ENCODE results near the gene MYO5B.
A peak's percentile ranks its signal among the peaks of the same experiment; 100 is the strongest.
"Not testable (repeated sequence)": the region's sequence is repeated elsewhere in the genome, so short reads cannot be mapped to it uniquely, and the experiment has no call there.

MYO5B gene

GRCh38 chr18:49798001-49798400 is 396.9 kb downstream of the MYO5B start:
- no peak overlapping the region for H3K9ac ChIP-seq (ENCODE audit: low read length in 5 of 5)
- no peaks in the 10 kb centered on the region for H3K4me1 ChIP-seq (ENCODE audit: control insufficient read depth in 5 of 5, insufficient read depth in 5 of 5, low read length in 5 of 5)
- H3K9me3 ChIP-seq (ENCODE audit: control insufficient read depth in 5 of 5, low read length in 5 of 5): no peaks in the 10 kb centered on the region
- H3K27me3 ChIP-seq (ENCODE audit: control insufficient read depth in 5 of 5, insufficient read depth in 4 of 5, low read length in 5 of 5): no peaks in the 10 kb centered on the region
- no peak overlapping the region for H3K27ac ChIP-seq (ENCODE audit: low read depth, low read length)
- peaks cover 30 to 53% (median 49%) of the 10 kb centered on the region in 5 donors for H3K36me3 ChIP-seq (ENCODE audit: control insufficient read depth in 5 of 5, insufficient read depth in 5 of 5, low read length in 5 of 5)
- no peak overlapping the region for H3K4me3 ChIP-seq (ENCODE audit: low read depth in 1 of 5, low read length in 5 of 5)

DNA sequence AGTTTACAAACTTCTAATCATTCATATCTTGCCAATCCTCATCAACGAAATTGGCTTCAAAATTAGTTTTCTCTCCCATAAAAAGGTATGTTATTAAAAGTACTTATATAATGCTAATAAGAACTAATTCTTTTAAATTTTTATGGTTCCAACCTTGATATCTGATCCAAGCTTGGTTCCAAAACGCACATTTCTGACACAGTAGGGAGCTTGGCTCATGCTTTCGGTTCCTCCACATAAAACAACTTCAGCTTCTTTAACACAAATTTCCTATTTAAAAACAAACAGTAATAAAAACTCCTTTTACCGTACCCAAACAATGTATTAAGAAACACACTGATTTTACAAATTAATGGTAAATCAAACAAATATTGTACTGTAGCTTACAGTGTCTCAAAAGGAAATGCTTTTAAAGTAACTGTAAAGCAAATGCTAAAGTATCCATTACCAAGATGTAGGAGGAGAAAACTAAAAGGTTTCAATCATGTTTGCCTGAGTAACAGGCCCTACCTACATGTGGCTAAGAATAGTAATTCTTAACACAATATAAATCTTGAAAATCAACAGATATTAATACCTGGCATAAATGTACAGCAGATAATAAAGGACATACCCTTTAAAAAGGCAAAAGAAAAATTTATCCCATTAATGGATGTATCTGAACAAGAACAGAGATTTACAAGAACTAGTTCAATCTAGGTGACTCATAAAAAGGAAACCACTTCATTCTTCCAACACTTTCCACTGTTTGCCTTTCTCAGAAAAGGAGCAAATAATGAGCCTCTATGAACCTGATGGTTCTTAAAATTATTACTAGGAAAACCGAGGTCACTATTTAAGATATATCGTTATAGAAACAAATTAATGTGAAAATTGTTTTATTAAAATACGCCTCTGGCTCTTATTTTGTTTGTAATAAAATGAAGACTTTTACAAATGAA is 399.1 kb downstream of the MYO5B start:
- no peak overlapping the region for H3K9ac ChIP-seq (ENCODE audit: low read length in 5 of 5)
- no peaks in the 10 kb centered on the region for H3K4me1 ChIP-seq (ENCODE audit: control insufficient read depth in 5 of 5, insufficient read depth in 5 of 5, low read length in 5 of 5)
- no peaks in the 10 kb centered on the region for H3K9me3 ChIP-seq (ENCODE audit: control insufficient read depth in 5 of 5, low read length in 5 of 5)
- peaks cover 39 to 57% (median 57%) of the 10 kb centered on the region in 5 donors for H3K36me3 ChIP-seq (ENCODE audit: control insufficient read depth in 5 of 5, insufficient read depth in 5 of 5, low read length in 5 of 5)
- H3K27ac ChIP-seq (ENCODE audit: low read depth, low read length): no peak overlapping the region
- H3K4me3 ChIP-seq (ENCODE audit: low read depth in 1 of 5, low read length in 5 of 5): no peak overlapping the region
- no peaks in the 10 kb centered on the region for H3K27me3 ChIP-seq (ENCODE audit: control insufficient read depth in 5 of 5, insufficient read depth in 4 of 5, low read length in 5 of 5)

DNA sequence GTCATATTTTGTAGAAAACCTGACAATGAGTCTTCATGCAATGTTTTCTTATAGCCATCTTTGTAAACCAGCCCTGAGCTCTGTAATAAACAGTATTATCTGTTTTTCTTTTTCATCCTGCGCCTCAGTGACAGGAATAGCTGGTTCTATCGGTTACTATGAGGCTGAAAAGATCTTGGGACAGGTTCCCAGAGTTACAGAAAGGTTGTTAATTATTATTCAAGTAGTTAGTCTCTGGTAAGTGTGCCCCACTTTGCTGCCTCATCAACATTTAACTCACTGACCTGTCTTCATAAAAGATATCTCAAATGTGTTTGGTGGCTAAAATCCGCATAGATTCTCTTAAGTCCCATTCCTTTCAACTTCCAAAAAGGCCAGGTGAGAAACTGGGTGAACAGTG is 400.2 kb downstream of the MYO5B start:
- Histone ChIP-seq H3K9ac (ENCODE audit: low read length in 5 of 5) (no peak overlapping the region), H3K9me3 (ENCODE audit: control insufficient read depth in 5 of 5, low read length in 5 of 5) (no peaks in the 10 kb centered on the region), H3K36me3 (ENCODE audit: control insufficient read depth in 5 of 5, insufficient read depth in 5 of 5, low read length in 5 of 5) (peaks cover 49 to 69% (median 68%) of the 10 kb centered on the region in 5 donors), H3K27ac (ENCODE audit: low read depth, low read length) (no peak overlapping the region), H3K4me1 (ENCODE audit: control insufficient read depth in 5 of 5, insufficient read depth in 5 of 5, low read length in 5 of 5) (no peaks in the 10 kb centered on the region), H3K27me3 (ENCODE audit: control insufficient read depth in 5 of 5, insufficient read depth in 4 of 5, low read length in 5 of 5) (no peaks in the 10 kb centered on the region), H3K4me3 (ENCODE audit: low read depth in 1 of 5, low read length in 5 of 5) (no peak overlapping the region)

DNA sequence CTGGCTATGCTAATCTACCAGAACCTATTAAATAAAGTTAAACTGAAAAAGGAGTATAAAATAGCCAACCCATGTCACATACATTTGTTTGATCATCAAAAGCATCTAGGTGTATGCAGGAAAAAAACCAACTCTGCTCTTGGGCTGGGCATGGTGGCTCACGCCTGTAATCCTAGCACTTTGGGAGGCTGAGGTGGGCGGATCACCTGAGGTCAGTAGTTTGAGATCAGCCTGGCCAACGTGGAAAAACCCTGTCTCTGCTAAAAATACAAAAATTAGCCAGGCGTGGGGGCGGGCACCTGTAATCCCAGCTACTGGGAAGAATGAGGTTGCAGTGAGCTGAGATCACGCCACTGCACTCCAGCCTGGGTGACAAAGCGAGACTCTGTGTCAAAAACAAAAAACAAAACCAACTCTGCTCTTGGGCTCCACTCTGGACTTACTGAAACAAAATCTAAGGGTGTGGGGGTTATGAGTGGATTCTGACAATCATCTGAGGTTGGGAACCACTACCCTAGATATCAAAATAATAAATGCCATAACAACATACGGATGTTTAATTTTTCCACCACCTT is 405.3 kb downstream of the MYO5B start:
- H3K4me3 ChIP-seq (ENCODE audit: low read depth in 1 of 5, low read length in 5 of 5); H3K9ac ChIP-seq (ENCODE audit: low read length in 5 of 5); H3K27ac ChIP-seq (ENCODE audit: low read depth, low read length); H3K4me1 ChIP-seq (ENCODE audit: control insufficient read depth in 5 of 5, insufficient read depth in 5 of 5, low read length in 5 of 5); H3K9me3 ChIP-seq (ENCODE audit: control insufficient read depth in 5 of 5, low read length in 5 of 5); H3K27me3 ChIP-seq (ENCODE audit: control insufficient read depth in 5 of 5, insufficient read depth in 4 of 5, low read length in 5 of 5): not testable (repeated sequence)
- H3K36me3 ChIP-seq (ENCODE audit: control insufficient read depth in 5 of 5, insufficient read depth in 5 of 5, low read length in 5 of 5): peaks cover 65 to 89% (median 82%) of the 10 kb centered on the region in 5 donors

DNA sequence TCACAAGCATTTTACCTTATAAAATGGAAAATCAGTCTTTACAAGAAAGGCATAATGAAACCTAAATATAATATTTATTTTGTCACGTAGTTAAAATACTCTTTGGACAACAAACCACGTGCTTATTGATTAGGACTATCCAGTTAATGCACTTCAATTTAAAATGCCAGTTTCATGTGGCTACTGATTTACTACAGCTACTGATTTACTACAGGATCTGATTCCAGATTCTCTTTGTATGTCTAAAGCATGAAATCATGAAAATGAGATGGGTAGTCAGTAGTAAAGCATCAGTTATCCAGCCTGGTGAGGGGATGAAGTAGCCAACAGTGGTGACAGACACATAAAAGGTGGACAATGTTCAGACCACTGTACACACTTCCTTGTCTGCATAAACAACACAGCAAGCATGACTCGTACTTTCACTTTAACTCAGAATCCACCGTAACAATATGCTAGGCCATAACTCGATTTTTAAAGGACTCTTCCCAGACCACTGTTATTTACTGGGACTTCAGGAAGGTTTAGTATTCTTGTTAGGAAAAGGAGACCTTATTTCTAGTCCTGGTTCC is 406.5 kb downstream of the MYO5B start:
- no peak overlapping the region for H3K4me3 ChIP-seq (ENCODE audit: low read depth in 1 of 5, low read length in 5 of 5)
- H3K27me3 ChIP-seq (ENCODE audit: control insufficient read depth in 5 of 5, insufficient read depth in 4 of 5, low read length in 5 of 5): no peaks in the 10 kb centered on the region
- no peaks in the 10 kb centered on the region for H3K4me1 ChIP-seq (ENCODE audit: control insufficient read depth in 5 of 5, insufficient read depth in 5 of 5, low read length in 5 of 5)
- H3K36me3 ChIP-seq (ENCODE audit: control insufficient read depth in 5 of 5, insufficient read depth in 5 of 5, low read length in 5 of 5): peaks cover 67 to 88% (median 82%) of the 10 kb centered on the region in 5 donors
- H3K9ac ChIP-seq (ENCODE audit: low read length in 5 of 5): peak overlapping the region in 1 of 5 donors; percentile 14
- no peaks in the 10 kb centered on the region for H3K9me3 ChIP-seq (ENCODE audit: control insufficient read depth in 5 of 5, low read length in 5 of 5)
- H3K27ac ChIP-seq (ENCODE audit: low read depth, low read length): no peak overlapping the region

DNA sequence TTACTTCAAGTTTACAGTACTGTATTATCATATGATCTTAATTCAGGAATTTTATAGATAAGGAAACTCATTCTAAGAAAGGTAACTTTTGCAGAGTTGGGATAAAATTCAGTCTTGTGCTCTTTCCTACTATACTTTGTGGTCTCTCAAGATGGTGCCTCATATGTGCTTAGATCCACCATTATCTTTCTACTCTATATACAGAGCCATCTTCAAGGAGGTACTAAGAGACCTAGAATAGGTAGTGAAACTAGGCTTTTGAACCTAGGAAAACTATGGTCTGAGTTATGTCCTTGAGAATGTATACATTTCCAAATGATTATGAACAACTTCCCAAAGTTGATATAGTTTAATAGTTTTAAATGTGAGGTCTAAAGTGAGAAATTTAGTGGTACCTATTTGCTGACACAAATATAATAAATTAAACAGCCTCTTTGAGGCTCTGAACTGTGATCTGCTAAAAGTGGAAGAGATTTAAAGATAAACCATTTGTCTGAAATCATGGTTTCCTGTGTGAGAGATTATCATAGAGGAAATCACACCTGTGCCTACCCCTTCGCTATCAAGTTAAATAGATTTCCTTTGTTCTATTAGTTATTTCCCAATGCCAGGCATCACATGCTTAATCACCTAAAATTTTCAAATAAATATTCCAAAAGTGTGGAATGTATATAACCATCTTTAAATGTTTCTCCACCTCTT is 408.8 kb downstream of the MYO5B start:
- H3K36me3 ChIP-seq (ENCODE audit: control insufficient read depth in 5 of 5, insufficient read depth in 5 of 5, low read length in 5 of 5): peaks cover 65 to 87% (median 82%) of the 10 kb centered on the region in 5 donors

DNA sequence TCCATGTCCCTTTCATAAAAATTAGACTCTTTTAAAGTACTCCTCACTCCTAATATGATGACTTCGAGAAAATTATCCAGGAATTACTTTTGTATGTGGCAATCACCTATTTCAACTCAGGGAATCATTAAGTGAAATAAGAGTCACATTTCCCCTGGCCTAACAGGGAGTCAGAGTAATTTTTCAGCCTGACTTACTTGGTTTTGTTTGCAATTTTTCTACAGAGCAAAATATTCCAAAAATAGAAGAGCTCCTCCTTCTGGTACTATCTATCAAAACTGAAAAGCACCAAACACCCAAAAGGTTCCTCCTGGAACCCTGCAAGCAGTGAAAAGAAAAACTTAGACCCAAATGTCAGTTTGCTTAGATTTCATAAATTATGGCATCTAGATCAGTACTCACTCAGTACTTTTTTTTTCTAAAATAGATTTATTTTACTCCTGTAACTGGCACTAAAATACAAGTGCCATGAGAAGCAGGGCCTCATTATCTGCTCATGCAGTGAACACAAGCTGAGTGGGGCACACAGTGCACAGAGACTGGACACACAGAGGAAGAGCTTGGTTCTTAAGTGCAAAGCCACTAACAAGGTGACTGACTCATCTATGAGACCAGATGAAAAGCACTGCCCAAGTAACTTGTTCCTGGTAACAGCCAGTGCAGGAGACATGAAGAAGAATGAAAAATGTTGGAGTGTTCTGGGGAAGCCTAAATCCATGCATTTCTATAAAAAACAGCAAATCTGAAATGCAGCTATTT is 410.3 kb downstream of the MYO5B start:
- H3K27me3 ChIP-seq (ENCODE audit: control insufficient read depth in 5 of 5, insufficient read depth in 4 of 5, low read length in 5 of 5): no peaks in the 10 kb centered on the region
- no peak overlapping the region for H3K27ac ChIP-seq (ENCODE audit: low read depth, low read length)
- H3K4me1 ChIP-seq (ENCODE audit: control insufficient read depth in 5 of 5, insufficient read depth in 5 of 5, low read length in 5 of 5): no peaks in the 10 kb centered on the region
- no peak overlapping the region for H3K9ac ChIP-seq (ENCODE audit: low read length in 5 of 5)
- no peak overlapping the region for H3K4me3 ChIP-seq (ENCODE audit: low read depth in 1 of 5, low read length in 5 of 5)
- H3K36me3 ChIP-seq (ENCODE audit: control insufficient read depth in 5 of 5, insufficient read depth in 5 of 5, low read length in 5 of 5): peaks cover 63 to 86% (median 80%) of the 10 kb centered on the region in 5 donors
- no peaks in the 10 kb centered on the region for H3K9me3 ChIP-seq (ENCODE audit: control insufficient read depth in 5 of 5, low read length in 5 of 5)

More for the DNA sequence above, 408.8 kb downstream of the MYO5B start:
- Histone ChIP-seq H3K9ac (ENCODE audit: low read length in 5 of 5) (no peak overlapping the region), H3K27ac (ENCODE audit: low read depth, low read length) (no peak overlapping the region), H3K9me3 (ENCODE audit: control insufficient read depth in 5 of 5, low read length in 5 of 5) (no peaks in the 10 kb centered on the region), H3K4me3 (ENCODE audit: low read depth in 1 of 5, low read length in 5 of 5) (no peak overlapping the region), H3K4me1 (ENCODE audit: control insufficient read depth in 5 of 5, insufficient read depth in 5 of 5, low read length in 5 of 5) (no peaks in the 10 kb centered on the region), H3K27me3 (ENCODE audit: control insufficient read depth in 5 of 5, insufficient read depth in 4 of 5, low read length in 5 of 5) (no peaks in the 10 kb centered on the region)

- peaks cover 61 to 85% (median 78%) of the 10 kb centered on the region in 5 donors for H3K36me3 ChIP-seq (ENCODE audit: control insufficient read depth in 5 of 5, insufficient read depth in 5 of 5, low read length in 5 of 5)
- H3K27ac ChIP-seq (ENCODE audit: low read depth, low read length); H3K4me3 ChIP-seq (ENCODE audit: low read depth in 1 of 5, low read length in 5 of 5); H3K27me3 ChIP-seq (ENCODE audit: control insufficient read depth in 5 of 5, insufficient read depth in 4 of 5, low read length in 5 of 5); H3K9me3 ChIP-seq (ENCODE audit: control insufficient read depth in 5 of 5, low read length in 5 of 5); H3K4me1 ChIP-seq (ENCODE audit: control insufficient read depth in 5 of 5, insufficient read depth in 5 of 5, low read length in 5 of 5); H3K9ac ChIP-seq (ENCODE audit: low read length in 5 of 5): not testable (repeated sequence)
These were observed 411.3 kb downstream of the MYO5B start for GRCh38 chr18:49783631-49784030.

DNA sequence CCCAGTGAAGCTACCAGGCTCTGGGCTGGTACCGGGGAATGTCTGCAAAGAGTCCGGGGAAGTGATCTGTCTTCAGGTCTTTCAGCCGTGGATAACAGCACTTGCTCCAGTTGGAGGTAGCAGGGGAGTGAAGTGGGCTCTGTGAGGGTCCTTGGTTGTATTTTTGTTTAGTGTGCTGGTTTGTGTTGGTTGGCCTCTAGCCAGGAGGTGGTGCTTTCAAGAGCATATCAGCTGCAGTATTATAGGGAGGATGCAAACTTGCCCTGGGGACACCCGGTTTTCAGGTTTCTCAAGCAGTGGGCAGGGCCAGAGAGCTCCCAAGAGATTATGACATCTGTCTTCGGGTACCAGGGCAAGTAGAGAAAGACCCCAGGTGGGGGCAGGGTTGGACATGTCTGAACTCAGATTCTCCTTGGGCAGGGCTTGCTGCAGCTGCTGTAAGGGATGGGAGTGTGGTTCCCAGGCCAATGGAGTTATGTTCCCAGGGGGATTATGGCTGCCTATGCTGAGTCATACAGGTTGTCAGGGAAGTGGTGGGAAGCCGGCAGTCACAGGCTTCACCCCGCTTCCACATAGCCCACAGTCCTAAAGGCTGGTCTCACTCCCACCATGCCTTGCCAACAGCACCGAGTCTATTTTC is 416.0 kb downstream of the MYO5B start:
- Histone ChIP-seq H3K9me3 (ENCODE audit: control insufficient read depth in 5 of 5, low read length in 5 of 5) (peaks cover 0 to 6% (median 0%) of the 10 kb centered on the region in 5 donors), H3K4me3 (ENCODE audit: low read depth in 1 of 5, low read length in 5 of 5) (no peak overlapping the region), H3K27me3 (ENCODE audit: control insufficient read depth in 5 of 5, insufficient read depth in 4 of 5, low read length in 5 of 5) (no peaks in the 10 kb centered on the region), H3K36me3 (ENCODE audit: control insufficient read depth in 5 of 5, insufficient read depth in 5 of 5, low read length in 5 of 5) (peaks cover 26 to 47% (median 42%) of the 10 kb centered on the region in 5 donors), H3K9ac (ENCODE audit: low read length in 5 of 5) (no peak overlapping the region), H3K27ac (ENCODE audit: low read depth, low read length) (no peak overlapping the region), H3K4me1 (ENCODE audit: control insufficient read depth in 5 of 5, insufficient read depth in 5 of 5, low read length in 5 of 5) (no peaks in the 10 kb centered on the region)
